ENCODE results near the gene SPCS1.

DNA sequence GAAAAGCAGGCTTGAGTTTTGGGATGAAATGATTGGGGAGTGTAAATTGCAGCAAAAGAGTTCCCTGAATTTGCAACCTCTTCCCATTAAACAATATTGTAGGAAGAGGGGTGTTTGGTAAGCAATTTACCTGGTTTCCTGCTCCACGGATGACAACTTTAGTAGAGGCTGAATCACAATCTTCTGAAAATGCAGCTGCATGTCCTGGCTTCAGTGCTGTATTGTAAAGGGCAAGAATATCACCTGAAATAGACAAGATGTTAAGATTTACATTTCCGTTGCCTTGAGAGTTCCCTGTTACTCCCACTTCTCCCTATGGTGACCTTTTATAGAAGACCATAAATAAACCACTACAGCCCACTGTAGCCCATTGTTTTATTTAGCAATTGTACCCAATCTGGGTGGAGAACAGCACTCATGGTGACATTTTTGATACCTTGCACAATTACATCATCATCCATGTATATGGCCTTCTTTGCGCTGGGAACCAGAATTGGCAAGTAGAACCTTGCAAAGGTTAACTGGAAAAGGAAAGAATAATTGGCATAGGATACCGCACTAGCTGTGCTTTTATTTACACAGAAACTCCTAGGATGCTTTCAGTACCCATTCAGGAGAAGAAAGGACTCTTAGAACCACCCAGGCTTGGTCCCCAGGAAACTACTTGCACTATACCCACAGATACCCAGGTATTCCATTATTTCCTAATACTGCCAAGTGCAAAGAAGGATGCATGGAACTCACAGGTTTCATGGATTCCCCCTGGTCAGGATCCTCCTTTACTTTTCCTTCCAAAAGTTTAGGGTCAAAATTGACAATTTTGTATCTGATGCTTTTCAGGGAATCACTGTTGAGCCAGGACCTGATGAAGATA lies 9.9 kb upstream of the SPCS1 start:
- TF ChIP-seq EP300 (IDR thresholded peaks at IDR 0.05; ENCODE audit: low read length) (no peak), SMARCB1 (IDR thresholded peaks at IDR 0.05; ENCODE audit: insufficient read length, low read depth) (no peak), CBX5 (IDR thresholded peaks at IDR 0.05; ENCODE audit: borderline replicate concordance, low read depth) (no peak), FOXM1 (IDR thresholded peaks at IDR 0.05; ENCODE audit: low read depth) (no peak), FOXM1 (CRISPR knock-in tag; IDR thresholded peaks at IDR 0.05; ENCODE audit: low read depth) (no peak)
- TF ChIP-seq, protein P1, sequence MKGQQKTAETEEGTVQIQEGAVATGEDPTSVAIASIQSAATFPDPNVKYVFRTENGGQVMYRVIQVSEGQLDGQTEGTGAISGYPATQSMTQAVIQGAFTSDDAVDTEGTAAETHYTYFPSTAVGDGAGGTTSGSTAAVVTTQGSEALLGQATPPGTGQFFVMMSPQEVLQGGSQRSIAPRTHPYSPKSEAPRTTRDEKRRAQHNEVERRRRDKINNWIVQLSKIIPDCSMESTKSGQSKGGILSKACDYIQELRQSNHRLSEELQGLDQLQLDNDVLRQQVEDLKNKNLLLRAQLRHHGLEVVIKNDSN (CRISPR knock-in tag; IDR thresholded peaks at IDR 0.05): no peak
- TF ChIP-seq, protein P2, sequence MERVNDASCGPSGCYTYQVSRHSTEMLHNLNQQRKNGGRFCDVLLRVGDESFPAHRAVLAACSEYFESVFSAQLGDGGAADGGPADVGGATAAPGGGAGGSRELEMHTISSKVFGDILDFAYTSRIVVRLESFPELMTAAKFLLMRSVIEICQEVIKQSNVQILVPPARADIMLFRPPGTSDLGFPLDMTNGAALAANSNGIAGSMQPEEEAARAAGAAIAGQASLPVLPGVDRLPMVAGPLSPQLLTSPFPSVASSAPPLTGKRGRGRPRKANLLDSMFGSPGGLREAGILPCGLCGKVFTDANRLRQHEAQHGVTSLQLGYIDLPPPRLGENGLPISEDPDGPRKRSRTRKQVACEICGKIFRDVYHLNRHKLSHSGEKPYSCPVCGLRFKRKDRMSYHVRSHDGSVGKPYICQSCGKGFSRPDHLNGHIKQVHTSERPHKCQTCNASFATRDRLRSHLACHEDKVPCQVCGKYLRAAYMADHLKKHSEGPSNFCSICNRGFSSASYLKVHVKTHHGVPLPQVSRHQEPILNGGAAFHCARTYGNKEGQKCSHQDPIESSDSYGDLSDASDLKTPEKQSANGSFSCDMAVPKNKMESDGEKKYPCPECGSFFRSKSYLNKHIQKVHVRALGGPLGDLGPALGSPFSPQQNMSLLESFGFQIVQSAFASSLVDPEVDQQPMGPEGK (CRISPR knock-in tag; IDR thresholded peaks at IDR 0.05; ENCODE audit: borderline replicate concordance): no peak

Measured in K562 (cell line).